ENCODE results near the gene GALNT2.

Gene GALNT2

DNA sequence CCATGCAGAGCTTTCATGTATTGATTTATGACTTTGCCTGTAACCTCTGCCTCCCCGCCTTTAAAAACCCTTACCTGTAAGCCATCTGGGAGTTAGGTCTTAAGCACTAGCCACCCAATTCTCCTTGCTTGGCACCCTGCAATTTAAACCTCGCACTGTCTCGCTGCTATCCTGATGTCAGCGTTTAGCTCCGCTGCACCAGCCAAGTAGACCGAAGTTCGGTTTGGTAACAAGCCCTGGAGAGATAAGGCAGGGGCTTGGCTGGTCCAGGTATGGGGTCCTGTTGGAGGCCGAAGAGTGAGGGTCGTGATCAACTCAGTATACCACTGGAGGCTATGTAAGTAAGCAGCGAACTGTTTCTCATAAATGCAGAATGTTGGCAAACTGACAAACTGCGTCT is 64.4 kb downstream of the GALNT2 start:
- TF ChIP-seq ZNF274 (IDR thresholded peaks at IDR 0.05; ENCODE audit: low read depth, low read length) = no peak
- TF ChIP-seq YY1 (IDR thresholded peaks at IDR 0.05; ENCODE audit: insufficient read depth, insufficient read length) = no peak
- no peak for TF ChIP-seq SUZ12 (IDR thresholded peaks at IDR 0.05; ENCODE audit: extremely low read depth, insufficient read depth, insufficient read length)
- no peaks in the 10 kb centered on the region for H3K9me3 ChIP-seq (ENCODE audit: insufficient read depth, low read length)
- peaks cover 7% of the 10 kb centered on the region for H3K36me3 ChIP-seq (ENCODE audit: insufficient read depth, insufficient read length, low read length)
- no peaks in the 10 kb centered on the region for H3K27me3 ChIP-seq (ENCODE audit: insufficient read depth, insufficient read length)
- H3K4me1 ChIP-seq (ENCODE audit: insufficient read depth, insufficient read length) = peaks cover 16% of the 10 kb centered on the region
- DNase-seq (ENCODE audit: low read depth, low spot score) = no peak
- H3K9ac ChIP-seq (ENCODE audit: insufficient read length, low read depth) = no peak overlapping the region
- no peak overlapping the region for H3K4me3 ChIP-seq (ENCODE audit: insufficient read length, low read depth)

DNA sequence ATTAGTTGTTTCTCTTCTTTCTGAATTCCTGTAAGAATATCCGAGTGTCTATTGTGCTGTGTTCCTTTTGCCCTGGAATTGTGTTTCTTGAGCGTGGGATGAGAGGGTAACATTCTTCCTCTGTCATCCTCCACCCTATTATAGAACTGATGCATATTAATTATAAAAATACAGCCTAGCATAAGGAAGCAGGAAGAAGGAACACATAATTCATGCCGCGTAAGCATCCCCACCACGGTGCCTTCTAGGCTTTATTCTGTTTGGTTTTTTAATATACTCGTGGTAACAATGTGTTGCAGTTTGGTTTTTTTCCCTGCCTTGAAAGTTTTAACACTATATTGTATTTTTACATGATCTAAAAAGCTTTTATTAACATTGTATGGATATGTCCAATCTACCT is 65.7 kb downstream of the GALNT2 start:
- no peak overlapping the region for H3K9ac ChIP-seq (ENCODE audit: insufficient read length, low read depth)
- H3K9me3 ChIP-seq (ENCODE audit: insufficient read depth, low read length) = no peaks in the 10 kb centered on the region
- H3K4me1 ChIP-seq (ENCODE audit: insufficient read depth, insufficient read length) = peaks cover 13% of the 10 kb centered on the region
- H3K4me3 ChIP-seq (ENCODE audit: insufficient read length, low read depth) = no peak overlapping the region
- TF ChIP-seq ZNF274 (IDR thresholded peaks at IDR 0.05; ENCODE audit: low read depth, low read length) (no peak), YY1 (IDR thresholded peaks at IDR 0.05; ENCODE audit: insufficient read depth, insufficient read length) (no peak), SUZ12 (IDR thresholded peaks at IDR 0.05; ENCODE audit: extremely low read depth, insufficient read depth, insufficient read length) (no peak)
- peaks cover 16% of the 10 kb centered on the region for H3K36me3 ChIP-seq (ENCODE audit: insufficient read depth, insufficient read length, low read length)
- DNase-seq (ENCODE audit: low read depth, low spot score) = no peak
- no peaks in the 10 kb centered on the region for H3K27me3 ChIP-seq (ENCODE audit: insufficient read depth, insufficient read length)

DNA sequence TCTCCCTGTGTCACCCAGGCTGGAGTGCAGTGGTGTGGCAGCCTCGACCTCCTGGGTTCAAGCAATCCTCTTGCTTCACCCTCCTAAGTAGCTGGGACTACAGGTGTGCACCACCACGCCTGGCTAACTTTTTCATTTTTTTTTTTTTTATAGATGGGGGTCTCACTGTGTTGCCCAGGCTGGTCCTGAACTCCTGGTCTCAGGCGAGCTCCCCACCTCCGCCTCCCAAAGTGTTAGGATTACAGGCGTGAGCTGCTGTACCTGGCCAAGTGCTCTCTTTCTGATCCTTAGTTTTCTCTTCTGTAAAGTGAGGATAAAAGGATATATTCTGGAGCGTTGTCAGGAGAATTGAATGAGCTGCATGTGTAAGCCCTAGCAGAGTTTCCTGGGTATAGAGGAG is 68.7 kb downstream of the GALNT2 start:
- Histone ChIP-seq H3K4me3 (ENCODE audit: insufficient read length, low read depth) (no peak overlapping the region), H3K27me3 (ENCODE audit: insufficient read depth, insufficient read length) (no peaks in the 10 kb centered on the region), H3K36me3 (ENCODE audit: insufficient read depth, insufficient read length, low read length) (peaks cover 17% of the 10 kb centered on the region), H3K9me3 (ENCODE audit: insufficient read depth, low read length) (no peaks in the 10 kb centered on the region), H3K9ac (ENCODE audit: insufficient read length, low read depth) (no peak overlapping the region), H3K4me1 (ENCODE audit: insufficient read depth, insufficient read length) (peaks cover 15% of the 10 kb centered on the region)
- no peak for DNase-seq (ENCODE audit: low read depth, low spot score)
- TF ChIP-seq ZNF274 (IDR thresholded peaks at IDR 0.05; ENCODE audit: low read depth, low read length) = no peak

- H3K27me3 ChIP-seq (ENCODE audit: insufficient read depth, insufficient read length) = no peaks in the 10 kb centered on the region
- no peak overlapping the region for H3K9ac ChIP-seq (ENCODE audit: insufficient read length, low read depth)
- H3K4me1 ChIP-seq (ENCODE audit: insufficient read depth, insufficient read length) = peaks cover 15% of the 10 kb centered on the region
- H3K36me3 ChIP-seq (ENCODE audit: insufficient read depth, insufficient read length, low read length) = peaks cover 17% of the 10 kb centered on the region
- no peak for TF ChIP-seq ZNF274 (IDR thresholded peaks at IDR 0.05; ENCODE audit: low read depth, low read length)
- TF ChIP-seq YY1 (IDR thresholded peaks at IDR 0.05; ENCODE audit: insufficient read depth, insufficient read length) = no peak
- TF ChIP-seq SUZ12 (IDR thresholded peaks at IDR 0.05; ENCODE audit: extremely low read depth, insufficient read depth, insufficient read length) = no peak
- no peak overlapping the region for H3K4me3 ChIP-seq (ENCODE audit: insufficient read length, low read depth)
- DNase-seq (ENCODE audit: low read depth, low spot score) = no peak
- no peaks in the 10 kb centered on the region for H3K9me3 ChIP-seq (ENCODE audit: insufficient read depth, low read length)
Observed at GRCh38 chr1:230136453-230137336, 69.7 kb downstream of the GALNT2 start.

DNA sequence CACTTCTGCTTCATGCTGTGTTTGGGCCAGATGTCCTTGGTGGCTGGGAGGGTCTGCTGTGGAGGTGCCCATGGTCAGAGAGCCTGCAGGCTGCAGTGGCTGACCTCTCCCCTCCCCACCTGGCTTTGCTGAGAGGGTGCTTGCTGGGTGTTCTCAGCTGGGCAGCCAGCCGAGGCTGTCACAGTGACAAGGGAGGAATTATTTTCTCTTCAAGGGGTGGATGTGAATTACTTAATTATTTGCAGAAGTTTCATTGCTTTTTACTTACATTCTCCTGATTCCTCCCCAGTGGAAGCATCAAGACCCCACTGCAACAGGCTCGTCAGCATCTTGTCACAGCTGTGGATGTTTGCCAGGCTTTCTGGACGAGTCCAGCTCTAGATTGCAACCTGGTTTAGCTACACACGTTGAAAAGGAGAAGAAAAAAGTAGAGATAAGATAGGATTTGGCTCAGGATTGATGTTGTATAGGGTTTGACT is 70.3 kb downstream of the GALNT2 start:
- DNase-seq (ENCODE audit: low read depth, low spot score) = no peak
- Histone ChIP-seq H3K4me1 (ENCODE audit: insufficient read depth, insufficient read length) (peaks cover 15% of the 10 kb centered on the region), H3K27me3 (ENCODE audit: insufficient read depth, insufficient read length) (no peaks in the 10 kb centered on the region), H3K9ac (ENCODE audit: insufficient read length, low read depth) (no peak overlapping the region), H3K9me3 (ENCODE audit: insufficient read depth, low read length) (no peaks in the 10 kb centered on the region), H3K4me3 (ENCODE audit: insufficient read length, low read depth) (no peak overlapping the region), H3K36me3 (ENCODE audit: insufficient read depth, insufficient read length, low read length) (peaks cover 17% of the 10 kb centered on the region)
- TF ChIP-seq SUZ12 (IDR thresholded peaks at IDR 0.05; ENCODE audit: extremely low read depth, insufficient read depth, insufficient read length) = no peak
- TF ChIP-seq ZNF274 (IDR thresholded peaks at IDR 0.05; ENCODE audit: low read depth, low read length) = no peak
- TF ChIP-seq YY1 (IDR thresholded peaks at IDR 0.05; ENCODE audit: insufficient read depth, insufficient read length) = no peak

DNA sequence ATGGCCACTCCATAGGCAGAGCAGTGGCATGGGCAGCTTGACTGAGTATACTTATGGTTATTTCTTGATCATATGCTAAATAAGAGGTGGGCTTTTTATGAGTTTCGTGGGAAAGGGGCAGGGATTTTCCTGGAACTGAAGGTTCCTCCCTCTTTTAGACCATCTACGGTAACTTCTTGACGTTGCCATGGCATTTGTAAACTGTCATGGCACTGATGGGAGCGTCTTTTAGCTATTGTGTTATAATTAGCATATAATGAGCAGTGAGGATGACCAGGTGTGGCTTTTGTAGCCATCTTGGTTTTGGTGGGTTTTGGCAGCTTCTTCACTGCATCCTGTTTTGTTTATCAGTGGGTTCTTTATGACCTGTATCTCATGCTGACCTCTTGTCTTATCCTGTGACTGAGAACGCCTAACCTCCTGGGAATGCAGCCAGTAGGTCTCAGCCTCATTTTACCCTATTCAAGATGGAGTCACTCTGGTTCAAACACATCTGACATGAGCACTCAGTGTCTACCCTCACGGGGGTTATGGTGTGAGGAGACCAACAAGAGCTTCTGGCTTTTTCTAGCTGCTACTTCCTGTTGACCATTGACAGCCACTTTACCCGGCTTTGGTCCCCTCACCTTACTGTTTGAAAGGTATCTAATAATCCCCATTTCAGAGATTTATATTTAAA is 71.7 kb downstream of the GALNT2 start:
- H3K9ac ChIP-seq (ENCODE audit: insufficient read length, low read depth) = no peak overlapping the region
- H3K4me1 ChIP-seq (ENCODE audit: insufficient read depth, insufficient read length) = peaks cover 15% of the 10 kb centered on the region
- peaks cover 17% of the 10 kb centered on the region for H3K36me3 ChIP-seq (ENCODE audit: insufficient read depth, insufficient read length, low read length)
- TF ChIP-seq YY1 (IDR thresholded peaks at IDR 0.05; ENCODE audit: insufficient read depth, insufficient read length) = no peak
- no peak for TF ChIP-seq ZNF274 (IDR thresholded peaks at IDR 0.05; ENCODE audit: low read depth, low read length)
- TF ChIP-seq SUZ12 (IDR thresholded peaks at IDR 0.05; ENCODE audit: extremely low read depth, insufficient read depth, insufficient read length) = no peak
- no peaks in the 10 kb centered on the region for H3K9me3 ChIP-seq (ENCODE audit: insufficient read depth, low read length)
- DNase-seq (ENCODE audit: low read depth, low spot score) = no peak
- no peak overlapping the region for H3K4me3 ChIP-seq (ENCODE audit: insufficient read length, low read depth)
- H3K27me3 ChIP-seq (ENCODE audit: insufficient read depth, insufficient read length) = no peaks in the 10 kb centered on the region

DNA sequence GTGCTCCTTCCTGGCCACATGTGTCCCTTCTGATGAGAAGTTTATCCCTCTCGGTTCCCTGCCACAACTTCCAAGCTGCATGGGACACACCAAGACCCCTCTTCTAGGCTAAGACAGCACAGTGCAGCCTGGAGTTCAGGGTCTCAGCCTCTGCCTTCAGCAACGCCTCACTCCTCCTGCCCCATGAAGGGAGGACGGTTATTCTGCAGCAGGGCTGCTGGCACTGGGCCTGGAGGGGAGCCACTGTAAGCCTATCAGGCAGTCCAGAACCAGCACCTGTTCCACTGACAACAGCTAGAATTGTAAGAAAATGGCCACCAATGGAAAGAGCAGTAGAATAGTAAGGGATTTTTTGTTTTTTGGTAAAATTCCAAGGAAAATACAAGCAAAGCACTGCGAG is 72.3 kb downstream of the GALNT2 start:
- Histone ChIP-seq H3K9me3 (ENCODE audit: insufficient read depth, low read length) (no peaks in the 10 kb centered on the region), H3K27me3 (ENCODE audit: insufficient read depth, insufficient read length) (no peaks in the 10 kb centered on the region), H3K36me3 (ENCODE audit: insufficient read depth, insufficient read length, low read length) (peaks cover 17% of the 10 kb centered on the region), H3K4me1 (ENCODE audit: insufficient read depth, insufficient read length) (peaks cover 15% of the 10 kb centered on the region), H3K4me3 (ENCODE audit: insufficient read length, low read depth) (no peak overlapping the region), H3K9ac (ENCODE audit: insufficient read length, low read depth) (no peak overlapping the region)
- TF ChIP-seq ZNF274 (IDR thresholded peaks at IDR 0.05; ENCODE audit: low read depth, low read length) (no peak), YY1 (IDR thresholded peaks at IDR 0.05; ENCODE audit: insufficient read depth, insufficient read length) (no peak), SUZ12 (IDR thresholded peaks at IDR 0.05; ENCODE audit: extremely low read depth, insufficient read depth, insufficient read length) (no peak)
- DNase-seq (ENCODE audit: low read depth, low spot score) = no peak
